ENCODE measurements around the gene LRRC42.

LRRC42 gene

DNA sequence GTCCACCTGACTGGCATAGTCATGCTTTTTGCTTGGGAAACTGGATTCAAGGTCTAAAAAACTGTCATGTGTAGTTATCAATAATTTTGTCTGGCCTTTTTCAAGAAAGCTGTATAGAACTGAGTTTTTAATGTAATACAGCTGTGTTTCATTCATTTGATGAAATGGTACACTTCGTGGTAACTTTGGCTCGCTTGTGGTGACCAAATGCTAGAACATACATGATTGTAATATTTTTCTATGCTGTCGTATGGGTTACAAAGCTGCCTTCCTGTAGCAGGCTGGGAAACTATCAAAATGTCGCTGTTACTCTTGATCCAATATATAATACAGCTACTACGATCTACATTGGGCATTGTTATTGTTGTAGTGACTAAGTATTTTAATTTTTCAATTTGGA is 2.1 kb downstream of the LRRC42 start:
- Histone ChIP-seq H3K4me1 (ENCODE audit: control insufficient read depth in 5 of 5, insufficient read depth in 5 of 5, low read length in 5 of 5) (peaks cover 6 to 27% (median 21%) of the 10 kb centered on the region in 5 donors), H3K9me3 (ENCODE audit: control insufficient read depth in 5 of 5, low read length in 5 of 5) (no peaks in the 10 kb centered on the region), H3K4me3 (ENCODE audit: low read depth in 1 of 5, low read length in 5 of 5) (no peak overlapping the region), H3K27ac (ENCODE audit: low read depth, low read length) (no peak overlapping the region), H3K27me3 (ENCODE audit: control insufficient read depth in 5 of 5, insufficient read depth in 4 of 5, low read length in 5 of 5) (no peaks in the 10 kb centered on the region), H3K9ac (ENCODE audit: low read length in 5 of 5) (peak overlapping the region in 3 of 5 donors; percentile 21 to 81 (median 22)), H3K36me3 (ENCODE audit: control insufficient read depth in 5 of 5, insufficient read depth in 5 of 5, low read length in 5 of 5) (peaks cover 0 to 17% (median 10%) of the 10 kb centered on the region in 5 donors)

DNA sequence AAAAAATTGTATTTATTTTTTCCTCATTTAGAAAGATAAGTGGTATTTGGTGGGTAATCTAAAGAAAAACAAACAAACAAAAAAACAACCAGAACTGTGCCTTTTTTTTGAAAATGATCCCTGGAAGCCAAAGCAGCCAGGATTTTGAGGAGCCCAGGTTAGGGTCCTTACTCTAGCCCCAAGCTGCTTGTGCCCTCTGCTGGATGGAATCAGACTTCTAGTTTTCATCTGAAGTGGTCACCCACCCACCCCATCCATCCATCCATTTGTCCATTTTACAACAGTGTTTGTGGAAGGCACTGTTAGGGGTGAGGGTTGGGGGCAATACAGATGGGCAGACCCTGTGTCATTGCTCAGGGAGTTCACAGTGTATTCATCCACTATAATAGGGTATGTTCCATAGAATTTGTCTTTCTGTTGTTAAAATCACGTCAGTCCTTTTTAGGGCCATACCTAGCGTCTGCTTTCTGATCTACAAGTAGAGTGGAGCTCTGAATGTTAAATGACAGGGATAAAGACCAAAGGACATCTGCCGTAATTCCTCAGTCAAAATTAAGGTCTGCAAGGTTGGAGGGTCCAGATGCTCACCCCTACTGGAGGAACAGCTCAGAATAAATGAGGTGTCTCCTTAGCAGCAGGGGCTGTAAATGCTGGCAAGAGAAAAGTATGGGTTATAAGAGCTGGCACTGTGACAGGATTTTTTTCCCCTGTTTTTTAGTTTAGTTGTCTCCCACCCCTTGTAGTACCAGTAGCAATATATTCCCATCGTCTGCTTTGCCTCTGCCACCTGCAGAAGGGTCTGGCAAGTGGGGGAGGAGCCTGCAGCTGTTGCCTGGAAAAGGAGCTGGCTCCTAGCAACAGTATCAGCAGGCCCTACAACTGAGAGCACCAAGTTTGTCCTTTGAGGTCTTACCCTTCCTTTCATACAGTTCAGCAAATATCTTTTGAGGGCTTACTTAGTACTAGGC is 3.2 kb downstream of the LRRC42 start:
- peaks cover 0 to 19% (median 15%) of the 10 kb centered on the region in 5 donors for H3K36me3 ChIP-seq (ENCODE audit: control insufficient read depth in 5 of 5, insufficient read depth in 5 of 5, low read length in 5 of 5)

DNA sequence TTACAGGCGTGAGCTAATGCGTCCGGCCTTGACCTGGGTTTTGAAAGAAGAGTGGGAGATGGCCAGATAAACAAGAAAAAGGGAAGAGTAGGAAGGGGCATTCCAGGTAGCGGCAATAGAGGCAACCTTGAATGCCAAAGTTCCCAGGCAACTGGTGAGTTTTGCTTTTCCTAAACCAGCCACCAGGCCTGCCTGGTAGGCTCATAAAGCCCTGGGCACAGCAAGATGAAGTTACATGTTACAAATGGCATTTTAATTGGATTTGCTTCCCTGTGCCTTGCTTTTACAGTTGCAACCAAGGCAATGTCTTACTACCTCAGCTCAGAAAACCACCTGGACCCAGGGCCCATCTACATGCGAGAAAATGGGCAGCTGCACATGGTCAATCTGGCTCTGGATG is 5.5 kb downstream of the LRRC42 start:
- H3K36me3 ChIP-seq (ENCODE audit: control insufficient read depth in 5 of 5, insufficient read depth in 5 of 5, low read length in 5 of 5) = peaks cover 0 to 20% (median 15%) of the 10 kb centered on the region in 5 donors
- no peak overlapping the region for H3K9ac ChIP-seq (ENCODE audit: low read length in 5 of 5)
- H3K27ac ChIP-seq (ENCODE audit: low read depth, low read length) = no peak overlapping the region
- no peak overlapping the region for H3K4me3 ChIP-seq (ENCODE audit: low read depth in 1 of 5, low read length in 5 of 5)
- H3K27me3 ChIP-seq (ENCODE audit: control insufficient read depth in 5 of 5, insufficient read depth in 4 of 5, low read length in 5 of 5) = no peaks in the 10 kb centered on the region
- H3K9me3 ChIP-seq (ENCODE audit: control insufficient read depth in 5 of 5, low read length in 5 of 5) = no peaks in the 10 kb centered on the region
- H3K4me1 ChIP-seq (ENCODE audit: control insufficient read depth in 5 of 5, insufficient read depth in 5 of 5, low read length in 5 of 5) = peaks cover 2 to 20% (median 13%) of the 10 kb centered on the region in 5 donors

More for the DNA sequence above, 3.2 kb downstream of the LRRC42 start:
- no peak overlapping the region for H3K9ac ChIP-seq (ENCODE audit: low read length in 5 of 5)
- H3K4me1 ChIP-seq (ENCODE audit: control insufficient read depth in 5 of 5, insufficient read depth in 5 of 5, low read length in 5 of 5) = peaks cover 6 to 22% (median 21%) of the 10 kb centered on the region in 5 donors
- H3K27ac ChIP-seq (ENCODE audit: low read depth, low read length) = no peak overlapping the region
- H3K9me3 ChIP-seq (ENCODE audit: control insufficient read depth in 5 of 5, low read length in 5 of 5) = no peaks in the 10 kb centered on the region
- H3K27me3 ChIP-seq (ENCODE audit: control insufficient read depth in 5 of 5, insufficient read depth in 4 of 5, low read length in 5 of 5) = no peaks in the 10 kb centered on the region
- no peak overlapping the region for H3K4me3 ChIP-seq (ENCODE audit: low read depth in 1 of 5, low read length in 5 of 5)

DNA sequence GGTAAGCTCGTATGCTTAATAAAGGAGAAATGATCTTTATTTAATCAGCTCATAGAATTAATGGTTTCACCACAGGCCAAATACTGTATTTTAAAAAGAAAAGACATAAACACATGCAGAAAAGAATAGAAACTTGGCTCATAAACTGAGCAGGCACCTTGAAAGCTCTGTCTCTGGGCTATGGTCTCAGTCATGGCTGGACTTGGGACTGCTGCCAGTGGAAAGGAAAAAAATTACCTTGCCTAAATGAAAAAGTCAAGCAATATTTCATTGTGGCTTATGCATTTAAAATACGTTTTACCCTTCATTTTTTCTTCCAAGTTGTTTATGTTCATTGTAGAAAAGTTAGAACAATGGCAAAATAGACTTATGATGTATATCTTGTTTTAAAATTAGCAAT is 8.0 kb downstream of the LRRC42 start:
- Histone ChIP-seq H3K4me3 (ENCODE audit: low read depth in 1 of 5, low read length in 5 of 5) (no peak overlapping the region), H3K27me3 (ENCODE audit: control insufficient read depth in 5 of 5, insufficient read depth in 4 of 5, low read length in 5 of 5) (no peaks in the 10 kb centered on the region), H3K27ac (ENCODE audit: low read depth, low read length) (no peak overlapping the region), H3K9ac (ENCODE audit: low read length in 5 of 5) (no peak overlapping the region), H3K4me1 (ENCODE audit: control insufficient read depth in 5 of 5, insufficient read depth in 5 of 5, low read length in 5 of 5) (peaks cover 0 to 15% (median 11%) of the 10 kb centered on the region in 5 donors), H3K9me3 (ENCODE audit: control insufficient read depth in 5 of 5, low read length in 5 of 5) (no peaks in the 10 kb centered on the region), H3K36me3 (ENCODE audit: control insufficient read depth in 5 of 5, insufficient read depth in 5 of 5, low read length in 5 of 5) (peaks cover 0 to 33% (median 19%) of the 10 kb centered on the region in 5 donors)

DNA sequence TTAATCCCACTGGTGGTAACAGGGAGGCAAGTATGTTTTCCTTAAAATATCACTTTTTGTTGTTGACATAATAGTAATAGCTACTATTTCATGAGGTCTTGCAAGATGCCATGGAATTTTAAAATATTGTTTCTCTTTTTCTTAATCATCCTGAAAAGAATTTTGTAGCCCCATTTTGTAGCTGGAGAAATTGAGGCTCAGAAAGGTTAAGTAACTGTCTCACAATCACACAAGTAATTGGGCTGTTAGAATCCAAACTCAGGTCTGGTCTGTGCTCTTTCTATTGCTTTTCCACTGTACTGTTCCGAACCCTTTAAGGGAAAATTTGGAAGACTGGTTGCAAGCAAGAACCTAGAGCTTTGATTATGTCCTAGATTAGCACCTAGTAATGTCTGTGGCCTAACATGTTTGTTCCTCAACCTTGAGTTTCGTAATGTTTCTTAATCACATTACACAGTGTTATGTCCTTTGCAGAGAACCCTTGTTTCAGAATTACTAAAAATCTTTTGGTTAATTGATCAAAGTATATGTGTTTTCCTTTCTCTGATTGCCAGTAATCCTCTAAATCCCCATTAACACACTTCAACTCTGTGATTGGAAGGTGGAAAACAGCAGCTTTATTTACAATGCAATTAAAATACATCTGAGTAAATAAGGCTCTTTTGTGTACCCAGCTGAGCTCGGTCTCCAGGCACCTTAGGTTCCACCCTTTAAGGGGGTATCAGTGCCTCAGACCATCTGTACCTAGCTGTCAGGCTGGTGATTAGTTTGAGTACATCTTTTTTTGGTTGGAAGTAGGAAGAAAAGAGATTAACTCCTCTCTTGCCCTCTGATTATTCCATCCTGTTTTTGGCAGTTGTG is 10.4 kb downstream of the LRRC42 start:
- Histone ChIP-seq H3K27me3 (ENCODE audit: control insufficient read depth in 5 of 5, insufficient read depth in 4 of 5, low read length in 5 of 5) (no peaks in the 10 kb centered on the region), H3K27ac (ENCODE audit: low read depth, low read length) (no peak overlapping the region), H3K36me3 (ENCODE audit: control insufficient read depth in 5 of 5, insufficient read depth in 5 of 5, low read length in 5 of 5) (peaks cover 8 to 45% (median 31%) of the 10 kb centered on the region in 5 donors), H3K4me1 (ENCODE audit: control insufficient read depth in 5 of 5, insufficient read depth in 5 of 5, low read length in 5 of 5) (peaks cover 0 to 15% (median 11%) of the 10 kb centered on the region in 5 donors), H3K4me3 (ENCODE audit: low read depth in 1 of 5, low read length in 5 of 5) (no peak overlapping the region), H3K9me3 (ENCODE audit: control insufficient read depth in 5 of 5, low read length in 5 of 5) (no peaks in the 10 kb centered on the region), H3K9ac (ENCODE audit: low read length in 5 of 5) (peak overlapping the region in 2 of 5 donors; percentile 27 to 56)

DNA sequence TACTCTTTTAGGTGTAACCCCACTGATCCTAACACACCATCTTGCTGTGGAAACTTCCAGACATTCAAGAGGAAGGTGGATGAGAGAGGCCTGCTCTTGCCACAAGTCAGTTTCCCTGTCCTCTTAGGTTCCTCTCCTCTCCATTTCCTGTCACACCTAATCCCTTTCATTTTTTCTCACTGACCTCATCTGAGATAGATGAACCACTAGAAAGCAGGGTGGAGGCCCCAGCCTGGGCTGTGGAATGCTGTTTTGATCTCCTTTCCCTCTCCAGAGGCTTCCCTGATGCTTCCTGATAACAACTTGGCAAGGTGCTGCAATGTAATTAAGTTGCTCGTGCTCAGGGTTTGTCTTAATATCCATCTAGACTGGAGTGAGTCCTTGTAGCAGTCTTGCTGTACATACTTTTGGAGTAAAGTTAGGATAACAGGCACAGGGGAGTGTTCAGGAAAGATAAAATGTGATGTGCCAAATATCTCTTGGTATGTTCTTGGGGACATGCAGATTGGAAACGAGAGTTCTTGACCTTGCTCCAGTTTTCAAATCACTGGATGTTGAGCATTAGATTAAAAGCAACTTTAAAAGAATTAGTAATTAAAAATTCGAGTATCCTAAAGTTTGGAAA is 11.2 kb downstream of the LRRC42 start:
- Histone ChIP-seq H3K9me3 (ENCODE audit: control insufficient read depth in 5 of 5, low read length in 5 of 5) (no peaks in the 10 kb centered on the region), H3K4me1 (ENCODE audit: control insufficient read depth in 5 of 5, insufficient read depth in 5 of 5, low read length in 5 of 5) (peaks cover 0 to 15% (median 11%) of the 10 kb centered on the region in 5 donors), H3K36me3 (ENCODE audit: control insufficient read depth in 5 of 5, insufficient read depth in 5 of 5, low read length in 5 of 5) (peaks cover 14 to 45% (median 30%) of the 10 kb centered on the region in 5 donors), H3K4me3 (ENCODE audit: low read depth in 1 of 5, low read length in 5 of 5) (no peak overlapping the region), H3K9ac (ENCODE audit: low read length in 5 of 5) (no peak overlapping the region), H3K27ac (ENCODE audit: low read depth, low read length) (no peak overlapping the region), H3K27me3 (ENCODE audit: control insufficient read depth in 5 of 5, insufficient read depth in 4 of 5, low read length in 5 of 5) (no peaks in the 10 kb centered on the region)

DNA sequence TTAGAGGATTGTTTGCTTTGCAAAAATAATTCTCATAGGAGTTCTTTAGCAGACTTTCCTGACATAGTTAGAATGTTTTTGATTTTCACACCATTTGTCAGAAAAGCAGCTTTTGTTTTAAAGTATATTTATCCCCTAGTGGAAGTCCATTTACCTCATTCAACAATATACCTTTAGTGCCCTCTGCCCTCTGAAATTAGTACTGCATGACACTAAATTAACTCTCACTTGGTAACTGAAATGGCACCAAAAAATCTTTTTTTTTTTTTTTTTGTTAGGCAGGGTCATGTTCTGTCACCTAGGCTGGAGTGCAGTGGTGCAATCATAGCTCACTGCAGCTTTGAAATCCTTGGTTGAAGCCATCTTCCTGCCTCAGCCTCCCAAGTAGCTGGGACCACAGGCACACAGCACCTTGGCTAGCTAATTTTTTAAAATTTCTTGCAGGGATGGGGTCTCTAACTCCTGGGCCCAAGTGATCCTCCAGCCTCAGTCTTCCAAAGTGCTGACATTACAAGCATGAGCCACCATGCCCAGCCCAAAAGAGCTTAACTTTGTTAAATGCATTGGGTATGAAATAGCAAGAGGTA is 13.6 kb downstream of the LRRC42 start:
- peaks cover 0 to 15% (median 11%) of the 10 kb centered on the region in 5 donors for H3K4me1 ChIP-seq (ENCODE audit: control insufficient read depth in 5 of 5, insufficient read depth in 5 of 5, low read length in 5 of 5)
- H3K27ac ChIP-seq (ENCODE audit: low read depth, low read length) = no peak overlapping the region
- H3K9me3 ChIP-seq (ENCODE audit: control insufficient read depth in 5 of 5, low read length in 5 of 5) = no peaks in the 10 kb centered on the region
- H3K27me3 ChIP-seq (ENCODE audit: control insufficient read depth in 5 of 5, insufficient read depth in 4 of 5, low read length in 5 of 5) = no peaks in the 10 kb centered on the region
- H3K36me3 ChIP-seq (ENCODE audit: control insufficient read depth in 5 of 5, insufficient read depth in 5 of 5, low read length in 5 of 5) = peaks cover 20 to 53% (median 38%) of the 10 kb centered on the region in 5 donors
- no peak overlapping the region for H3K4me3 ChIP-seq (ENCODE audit: low read depth in 1 of 5, low read length in 5 of 5)
- peak overlapping the region in 1 of 5 donors; percentile 4 for H3K9ac ChIP-seq (ENCODE audit: low read length in 5 of 5)

DNA sequence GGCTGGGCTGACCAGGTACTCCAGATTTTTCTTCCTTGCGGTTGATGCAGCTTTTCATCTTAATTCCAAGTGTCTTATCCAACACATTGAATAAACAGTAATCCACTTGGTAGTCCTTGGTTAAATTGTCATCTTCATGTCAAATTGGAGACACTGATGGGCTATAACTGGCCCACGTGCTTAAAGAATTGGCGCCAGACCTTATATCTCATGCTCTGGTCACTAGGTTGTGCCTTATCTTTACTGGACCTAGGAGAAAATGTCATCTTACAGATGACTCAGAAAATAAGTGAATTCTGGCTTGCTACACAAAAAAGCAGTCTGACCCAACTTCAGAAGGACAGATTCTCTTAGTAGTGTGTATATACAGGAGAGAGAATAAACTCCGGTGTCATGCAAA is 16.2 kb downstream of the LRRC42 start:
- no peak overlapping the region for H3K4me3 ChIP-seq (ENCODE audit: low read depth in 1 of 5, low read length in 5 of 5)
- H3K27me3 ChIP-seq (ENCODE audit: control insufficient read depth in 5 of 5, insufficient read depth in 4 of 5, low read length in 5 of 5) = no peaks in the 10 kb centered on the region
- no peak overlapping the region for H3K9ac ChIP-seq (ENCODE audit: low read length in 5 of 5)
- H3K9me3 ChIP-seq (ENCODE audit: control insufficient read depth in 5 of 5, low read length in 5 of 5) = no peaks in the 10 kb centered on the region
- H3K27ac ChIP-seq (ENCODE audit: low read depth, low read length) = no peak overlapping the region
- peaks cover 23 to 75% (median 50%) of the 10 kb centered on the region in 5 donors for H3K36me3 ChIP-seq (ENCODE audit: control insufficient read depth in 5 of 5, insufficient read depth in 5 of 5, low read length in 5 of 5)
- peaks cover 0 to 1% (median under 1%) of the 10 kb centered on the region in 5 donors for H3K4me1 ChIP-seq (ENCODE audit: control insufficient read depth in 5 of 5, insufficient read depth in 5 of 5, low read length in 5 of 5)

DNA sequence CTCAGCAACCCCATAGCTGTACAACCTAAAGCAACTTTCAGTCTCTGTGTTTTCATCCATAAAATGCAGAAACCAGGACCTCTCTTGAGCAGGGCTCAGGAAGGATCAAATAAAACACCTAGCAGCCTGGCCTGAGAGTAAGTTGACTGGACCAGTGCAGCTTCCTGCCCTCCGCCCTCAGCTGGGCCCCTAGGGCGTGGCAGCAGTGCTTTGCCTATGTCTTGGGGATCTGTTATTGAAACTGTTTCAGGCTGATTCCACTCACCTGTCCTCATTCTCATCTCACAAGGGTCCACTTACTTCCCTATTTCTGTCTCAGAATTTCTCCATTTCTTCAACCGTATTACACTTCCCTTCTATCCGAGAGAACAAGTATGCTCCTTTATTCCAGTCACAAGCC is 17.3 kb downstream of the LRRC42 start:
- H3K9ac ChIP-seq (ENCODE audit: low read length in 5 of 5) = no peak overlapping the region
- H3K27ac ChIP-seq (ENCODE audit: low read depth, low read length) = no peak overlapping the region
- no peaks in the 10 kb centered on the region for H3K4me1 ChIP-seq (ENCODE audit: control insufficient read depth in 5 of 5, insufficient read depth in 5 of 5, low read length in 5 of 5)
- peaks cover 32 to 85% (median 57%) of the 10 kb centered on the region in 5 donors for H3K36me3 ChIP-seq (ENCODE audit: control insufficient read depth in 5 of 5, insufficient read depth in 5 of 5, low read length in 5 of 5)
- H3K27me3 ChIP-seq (ENCODE audit: control insufficient read depth in 5 of 5, insufficient read depth in 4 of 5, low read length in 5 of 5) = no peaks in the 10 kb centered on the region
- no peaks in the 10 kb centered on the region for H3K9me3 ChIP-seq (ENCODE audit: control insufficient read depth in 5 of 5, low read length in 5 of 5)
- H3K4me3 ChIP-seq (ENCODE audit: low read depth in 1 of 5, low read length in 5 of 5) = no peak overlapping the region

Data from subcutaneous abdominal adipose tissue (tissue), 5 donors.